ENCODE measurements around the gene HNF1A.

- TF ChIP-seq CTCF (conservative IDR thresholded peaks at IDR 0.05 in 1 of 2, IDR thresholded peaks at IDR 0.05 in 1 of 2; ENCODE audit: low read depth in 1 of 2, low read length in 2 of 2) = no peak
- TF ChIP-seq EZH2 (IDR thresholded peaks at IDR 0.05; ENCODE audit: low read length, missing control alignments) = no peak
Measured at GRCh38 chr12:121015825-121016766, 37.8 kb downstream of the HNF1A start, which contains the start of gene C12orf43.

Data from fibroblast of lung (primary cell).